ENCODE measurements around the gene FTL.
"Not testable (repeated sequence)": the region's sequence is repeated elsewhere in the genome, so short reads cannot be mapped to it uniquely, and the experiment has no call there.

The FTL gene

GRCh38 chr19:48965040-48965805, at the start of gene FTL:
FTL (plus strand) TSS chr19:48965309; CDS start chr19:48965508, 199 bp downstream.
- DNase-seq (ENCODE audit: low spot score), result peak; percentile 97

- no peak for DNase-seq (ENCODE audit: low spot score)
Measured at GRCh38 chr19:48915757-48916156, 49.4 kb upstream of the FTL start.

- no peak for DNase-seq (ENCODE audit: low spot score)
Measured at GRCh38 chr19:48918071-48918470, 47.0 kb upstream of the FTL start.

- no peak for DNase-seq (ENCODE audit: low spot score)
Measured at GRCh38 chr19:48918801-48919247, 46.3 kb upstream of the FTL start.

GRCh38 chr19:48919271-48919670, 45.8 kb upstream of the FTL start:
- DNase-seq (ENCODE audit: low spot score), result not testable (repeated sequence)

GRCh38 chr19:48920949-48921348, 44.2 kb upstream of the FTL start:
- no peak for DNase-seq (ENCODE audit: low spot score)

GRCh38 chr19:48921721-48922500, 43.2 kb upstream of the FTL start:
- no peak for DNase-seq (ENCODE audit: low spot score)

- no peak for DNase-seq (ENCODE audit: low spot score)
Measured at GRCh38 chr19:48922548-48923490, 42.3 kb upstream of the FTL start.

- no peak for DNase-seq (ENCODE audit: low spot score)
Measured at GRCh38 chr19:48925240-48925843, 39.8 kb upstream of the FTL start.

GRCh38 chr19:48925890-48926289, 39.2 kb upstream of the FTL start:
- DNase-seq (ENCODE audit: low spot score), result not testable (repeated sequence)

- DNase-seq (ENCODE audit: low spot score), result peak; percentile 61
Measured at GRCh38 chr19:48926909-48927308, 38.2 kb upstream of the FTL start.

GRCh38 chr19:48927692-48928091, 37.4 kb upstream of the FTL start:
- DNase-seq (ENCODE audit: low spot score), result not testable (repeated sequence)

- DNase-seq (ENCODE audit: low spot score), result no peak
Measured at GRCh38 chr19:48928164-48929025, 36.7 kb upstream of the FTL start.

- DNase-seq (ENCODE audit: low spot score), result peak; percentile 38
Measured at GRCh38 chr19:48933382-48933932, 31.7 kb upstream of the FTL start, which contains the start of gene DHDH. DHDH (plus strand) TSS chr19:48933699; CDS start chr19:48933722, 23 bp downstream.

GRCh38 chr19:48934837-48935236, 30.3 kb upstream of the FTL start:
- DNase-seq (ENCODE audit: low spot score), result no peak

- DNase-seq (ENCODE audit: low spot score), result no peak
Measured at GRCh38 chr19:48935864-48936263, 29.2 kb upstream of the FTL start.

- no peak for DNase-seq (ENCODE audit: low spot score)
Measured at GRCh38 chr19:48938256-48938655, 26.9 kb upstream of the FTL start.

GRCh38 chr19:48940902-48941301, 24.2 kb upstream of the FTL start:
- DNase-seq (ENCODE audit: low spot score), result no peak

- no peak for DNase-seq (ENCODE audit: low spot score)
Measured at GRCh38 chr19:48943081-48943480, 22.0 kb upstream of the FTL start.

GRCh38 chr19:48945415-48945814, 19.7 kb upstream of the FTL start:
- no peak for DNase-seq (ENCODE audit: low spot score)
